ENCODE measurements around the gene DYNC1I1.

The DYNC1I1 gene

GRCh38 chr7:96028729-96029128, 256.4 kb downstream of the DYNC1I1 start:
- no peaks in the 10 kb centered on the region for H3K36me3 Mint-ChIP-seq (ENCODE audit: insufficient read depth)
- ATAC-seq (replicated peaks; ENCODE audit: extremely low read depth, poor library complexity, severe bottlenecking) (no peak), DNase-seq (ENCODE audit: low spot score in 2 of 2) (no peak)
- no peak overlapping the region for H3K4me3 Mint-ChIP-seq
- H3K9me3 Mint-ChIP-seq, result no peaks in the 10 kb centered on the region
- peaks cover 24% of the 10 kb centered on the region for H3K27me3 Mint-ChIP-seq
- H3K27ac Mint-ChIP-seq (ENCODE audit: low read depth), result no peak overlapping the region
- no peaks in the 10 kb centered on the region for H3K4me1 Mint-ChIP-seq

- Mint-ChIP-seq H3K4me3 (no peak overlapping the region), H3K4me1 (no peaks in the 10 kb centered on the region), H3K9me3 (no peaks in the 10 kb centered on the region), H3K36me3 (ENCODE audit: insufficient read depth) (no peaks in the 10 kb centered on the region), H3K27ac (ENCODE audit: low read depth) (no peak overlapping the region), H3K27me3 (peaks cover 37% of the 10 kb centered on the region)
- no peak for DNase-seq (ENCODE audit: low spot score in 2 of 2)
- no peak for ATAC-seq (replicated peaks; ENCODE audit: extremely low read depth, poor library complexity, severe bottlenecking)
Measured at GRCh38 chr7:96033009-96033598, 260.8 kb downstream of the DYNC1I1 start.

- Mint-ChIP-seq H3K9me3 (no peaks in the 10 kb centered on the region), H3K4me1 (no peaks in the 10 kb centered on the region), H3K27me3 (peaks cover 34% of the 10 kb centered on the region), H3K36me3 (ENCODE audit: insufficient read depth) (no peaks in the 10 kb centered on the region), H3K27ac (ENCODE audit: low read depth) (no peak overlapping the region), H3K4me3 (no peak overlapping the region)
- ATAC-seq (replicated peaks; ENCODE audit: extremely low read depth, poor library complexity, severe bottlenecking) (no peak), DNase-seq (ENCODE audit: low spot score in 2 of 2) (no peak)
Measured at GRCh38 chr7:96034940-96035727, 262.8 kb downstream of the DYNC1I1 start.

- no peak for DNase-seq (ENCODE audit: low spot score in 2 of 2)
- Mint-ChIP-seq H3K27me3 (peaks cover 28% of the 10 kb centered on the region), H3K36me3 (ENCODE audit: insufficient read depth) (no peaks in the 10 kb centered on the region), H3K9me3 (no peaks in the 10 kb centered on the region), H3K4me3 (no peak overlapping the region), H3K27ac (ENCODE audit: low read depth) (no peak overlapping the region), H3K4me1 (no peaks in the 10 kb centered on the region)
- ATAC-seq (replicated peaks; ENCODE audit: extremely low read depth, poor library complexity, severe bottlenecking), result no peak
Measured at GRCh38 chr7:96040250-96040772, 268.0 kb downstream of the DYNC1I1 start.

- H3K9me3 Mint-ChIP-seq, result no peaks in the 10 kb centered on the region
- H3K36me3 Mint-ChIP-seq (ENCODE audit: insufficient read depth), result no peaks in the 10 kb centered on the region
- no peak for DNase-seq (ENCODE audit: low spot score in 2 of 2)
- no peaks in the 10 kb centered on the region for H3K4me1 Mint-ChIP-seq
- ATAC-seq (replicated peaks; ENCODE audit: extremely low read depth, poor library complexity, severe bottlenecking), result no peak
- H3K4me3 Mint-ChIP-seq, result no peak overlapping the region
- H3K27me3 Mint-ChIP-seq, result peaks cover 19% of the 10 kb centered on the region
- H3K27ac Mint-ChIP-seq (ENCODE audit: low read depth), result no peak overlapping the region
Measured at GRCh38 chr7:96041171-96041570, 268.8 kb downstream of the DYNC1I1 start.

GRCh38 chr7:96045181-96045580, 272.8 kb downstream of the DYNC1I1 start:
- Mint-ChIP-seq H3K36me3 (ENCODE audit: insufficient read depth) (no peaks in the 10 kb centered on the region), H3K27me3 (peaks cover 12% of the 10 kb centered on the region), H3K4me3 (no peak overlapping the region), H3K27ac (ENCODE audit: low read depth) (no peak overlapping the region), H3K9me3 (no peaks in the 10 kb centered on the region), H3K4me1 (no peaks in the 10 kb centered on the region)
- ATAC-seq (replicated peaks; ENCODE audit: extremely low read depth, poor library complexity, severe bottlenecking), result no peak
- no peak for DNase-seq (ENCODE audit: low spot score in 2 of 2)

- H3K4me3 Mint-ChIP-seq, result no peak overlapping the region
- H3K9me3 Mint-ChIP-seq, result no peaks in the 10 kb centered on the region
- H3K4me1 Mint-ChIP-seq, result no peaks in the 10 kb centered on the region
- DNase-seq (ENCODE audit: low spot score in 2 of 2), result no peak
- H3K27ac Mint-ChIP-seq (ENCODE audit: low read depth), result no peak overlapping the region
- no peak for ATAC-seq (replicated peaks; ENCODE audit: extremely low read depth, poor library complexity, severe bottlenecking)
- peaks cover 5% of the 10 kb centered on the region for H3K27me3 Mint-ChIP-seq
- H3K36me3 Mint-ChIP-seq (ENCODE audit: insufficient read depth), result no peaks in the 10 kb centered on the region
Measured at GRCh38 chr7:96045919-96046318, 273.6 kb downstream of the DYNC1I1 start.

- H3K4me1 Mint-ChIP-seq, result no peaks in the 10 kb centered on the region
- DNase-seq (ENCODE audit: low spot score in 2 of 2), result no peak
- ATAC-seq (replicated peaks; ENCODE audit: extremely low read depth, poor library complexity, severe bottlenecking), result no peak
- no peak overlapping the region for H3K27ac Mint-ChIP-seq (ENCODE audit: low read depth)
- H3K4me3 Mint-ChIP-seq, result no peak overlapping the region
- H3K36me3 Mint-ChIP-seq (ENCODE audit: insufficient read depth), result no peaks in the 10 kb centered on the region
- no peaks in the 10 kb centered on the region for H3K9me3 Mint-ChIP-seq
- H3K27me3 Mint-ChIP-seq, result peaks cover 13% of the 10 kb centered on the region
Measured at GRCh38 chr7:96052289-96052688, 279.9 kb downstream of the DYNC1I1 start.

- Mint-ChIP-seq H3K27me3 (peaks cover 13% of the 10 kb centered on the region), H3K36me3 (ENCODE audit: insufficient read depth) (no peaks in the 10 kb centered on the region), H3K27ac (ENCODE audit: low read depth) (no peak overlapping the region), H3K4me1 (no peaks in the 10 kb centered on the region), H3K9me3 (no peaks in the 10 kb centered on the region), H3K4me3 (no peak overlapping the region)
- ATAC-seq (replicated peaks; ENCODE audit: extremely low read depth, poor library complexity, severe bottlenecking), result no peak
- DNase-seq (ENCODE audit: low spot score in 2 of 2), result no peak
Measured at GRCh38 chr7:96052860-96053470, 280.6 kb downstream of the DYNC1I1 start.

GRCh38 chr7:96055717-96056116, 283.4 kb downstream of the DYNC1I1 start:
- H3K27me3 Mint-ChIP-seq, result peaks cover 25% of the 10 kb centered on the region
- ATAC-seq (replicated peaks; ENCODE audit: extremely low read depth, poor library complexity, severe bottlenecking), result no peak
- no peak overlapping the region for H3K4me3 Mint-ChIP-seq
- no peaks in the 10 kb centered on the region for H3K9me3 Mint-ChIP-seq
- DNase-seq (ENCODE audit: low spot score in 2 of 2), result no peak
- H3K36me3 Mint-ChIP-seq (ENCODE audit: insufficient read depth), result no peaks in the 10 kb centered on the region
- H3K27ac Mint-ChIP-seq (ENCODE audit: low read depth), result no peak overlapping the region
- no peaks in the 10 kb centered on the region for H3K4me1 Mint-ChIP-seq

GRCh38 chr7:96059075-96059474, 286.7 kb downstream of the DYNC1I1 start:
- Mint-ChIP-seq H3K27me3 (peaks cover 42% of the 10 kb centered on the region), H3K36me3 (ENCODE audit: insufficient read depth) (no peaks in the 10 kb centered on the region), H3K4me1 (no peaks in the 10 kb centered on the region), H3K27ac (ENCODE audit: low read depth) (no peak overlapping the region), H3K9me3 (no peaks in the 10 kb centered on the region), H3K4me3 (no peak overlapping the region)
- no peak for DNase-seq (ENCODE audit: low spot score in 2 of 2)
- ATAC-seq (replicated peaks; ENCODE audit: extremely low read depth, poor library complexity, severe bottlenecking), result no peak

GRCh38 chr7:96061009-96061408, 288.7 kb downstream of the DYNC1I1 start:
- no peaks in the 10 kb centered on the region for H3K4me1 Mint-ChIP-seq
- no peak overlapping the region for H3K4me3 Mint-ChIP-seq
- peaks cover 59% of the 10 kb centered on the region for H3K27me3 Mint-ChIP-seq
- no peaks in the 10 kb centered on the region for H3K9me3 Mint-ChIP-seq
- no peaks in the 10 kb centered on the region for H3K36me3 Mint-ChIP-seq (ENCODE audit: insufficient read depth)
- ATAC-seq (replicated peaks; ENCODE audit: extremely low read depth, poor library complexity, severe bottlenecking) (no peak), DNase-seq (ENCODE audit: low spot score in 2 of 2) (no peak)
- H3K27ac Mint-ChIP-seq (ENCODE audit: low read depth), result no peak overlapping the region

GRCh38 chr7:96061844-96062243, 289.5 kb downstream of the DYNC1I1 start:
- ATAC-seq (replicated peaks; ENCODE audit: extremely low read depth, poor library complexity, severe bottlenecking) (no peak), DNase-seq (ENCODE audit: low spot score in 2 of 2) (no peak)
- Mint-ChIP-seq H3K27me3 (peaks cover 59% of the 10 kb centered on the region), H3K4me1 (no peaks in the 10 kb centered on the region), H3K9me3 (no peaks in the 10 kb centered on the region), H3K27ac (ENCODE audit: low read depth) (no peak overlapping the region), H3K36me3 (ENCODE audit: insufficient read depth) (no peaks in the 10 kb centered on the region), H3K4me3 (no peak overlapping the region)
